ENCODE measurements around the gene ENKD1. TPM values are rescaled to one million over a fixed set of nuclear protein-coding genes. Genes with fewer than 3 reads are reported as not detected.

The ENKD1 gene
- total and polyA plus RNA-seq, 2 experiments from 2014 or later, result 11.6 to 11.8 TPM

DNA sequence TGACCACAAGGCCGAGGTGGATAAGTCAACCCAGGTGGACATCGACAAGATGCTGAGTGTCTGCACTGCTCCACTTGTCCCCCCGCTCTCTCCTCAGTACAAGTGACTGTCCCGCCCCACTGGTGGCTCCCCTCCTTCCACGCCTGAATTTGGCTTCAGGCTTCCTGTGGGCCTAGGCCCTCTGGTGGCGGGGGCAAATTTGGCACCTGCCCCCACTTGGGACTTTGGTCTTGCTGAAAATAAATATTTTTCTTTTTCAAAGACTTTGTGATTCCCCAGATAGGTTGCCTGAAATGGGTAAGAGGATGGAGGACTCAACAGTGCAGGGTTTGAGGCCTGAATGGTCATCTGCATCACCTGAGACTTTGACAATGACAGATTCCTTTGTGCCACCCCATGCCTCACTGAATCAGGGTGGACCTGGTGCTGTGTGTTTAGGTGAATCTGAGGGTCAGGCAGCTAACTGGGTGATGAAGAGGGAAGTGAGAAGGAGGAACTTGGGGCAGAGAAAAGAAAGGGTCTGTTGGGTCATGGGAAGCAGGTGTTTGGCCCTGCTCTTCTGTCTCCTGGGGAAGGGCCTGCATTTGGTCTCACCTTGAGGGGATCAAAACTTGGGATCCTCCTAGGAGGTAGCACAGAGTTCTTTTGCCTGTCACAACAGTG is 2.1 kb upstream of the ENKD1 start:
- H3F3A ChIP-seq (replicated peaks; ENCODE audit: low read depth), result peaks cover 23% of the 10 kb centered on the region
- no peaks in the 10 kb centered on the region for H3K79me2 ChIP-seq (replicated peaks; ENCODE audit: insufficient read depth)
- H3K4me3 ChIP-seq, result no peak overlapping the region
- no peak overlapping the region for H3K27ac Mint-ChIP-seq
- no peaks in the 10 kb centered on the region; the same call in 2 of the 3 replicates for H3K36me3 Mint-ChIP-seq (ENCODE audit: low read depth)
- H3K27me3 Mint-ChIP-seq (ENCODE audit: insufficient read depth, low read depth, poor library complexity), result peaks cover 26% of the 10 kb centered on the region
- peaks cover 8% of the 10 kb centered on the region; the same call in 2 of the 3 replicates for H3K4me1 Mint-ChIP-seq
- H3K9me3 Mint-ChIP-seq, result no peaks in the 10 kb centered on the region
- TF ChIP-seq, protein P1, sequence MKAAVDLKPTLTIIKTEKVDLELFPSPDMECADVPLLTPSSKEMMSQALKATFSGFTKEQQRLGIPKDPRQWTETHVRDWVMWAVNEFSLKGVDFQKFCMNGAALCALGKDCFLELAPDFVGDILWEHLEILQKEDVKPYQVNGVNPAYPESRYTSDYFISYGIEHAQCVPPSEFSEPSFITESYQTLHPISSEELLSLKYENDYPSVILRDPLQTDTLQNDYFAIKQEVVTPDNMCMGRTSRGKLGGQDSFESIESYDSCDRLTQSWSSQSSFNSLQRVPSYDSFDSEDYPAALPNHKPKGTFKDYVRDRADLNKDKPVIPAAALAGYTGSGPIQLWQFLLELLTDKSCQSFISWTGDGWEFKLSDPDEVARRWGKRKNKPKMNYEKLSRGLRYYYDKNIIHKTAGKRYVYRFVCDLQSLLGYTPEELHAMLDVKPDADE (IDR thresholded peaks at IDR 0.05), result no peak
- TF ChIP-seq EZH2phosphoT487 (IDR thresholded peaks at IDR 0.05; ENCODE audit: unreplicated experiment), result no peak
- TF ChIP-seq, protein P2, sequence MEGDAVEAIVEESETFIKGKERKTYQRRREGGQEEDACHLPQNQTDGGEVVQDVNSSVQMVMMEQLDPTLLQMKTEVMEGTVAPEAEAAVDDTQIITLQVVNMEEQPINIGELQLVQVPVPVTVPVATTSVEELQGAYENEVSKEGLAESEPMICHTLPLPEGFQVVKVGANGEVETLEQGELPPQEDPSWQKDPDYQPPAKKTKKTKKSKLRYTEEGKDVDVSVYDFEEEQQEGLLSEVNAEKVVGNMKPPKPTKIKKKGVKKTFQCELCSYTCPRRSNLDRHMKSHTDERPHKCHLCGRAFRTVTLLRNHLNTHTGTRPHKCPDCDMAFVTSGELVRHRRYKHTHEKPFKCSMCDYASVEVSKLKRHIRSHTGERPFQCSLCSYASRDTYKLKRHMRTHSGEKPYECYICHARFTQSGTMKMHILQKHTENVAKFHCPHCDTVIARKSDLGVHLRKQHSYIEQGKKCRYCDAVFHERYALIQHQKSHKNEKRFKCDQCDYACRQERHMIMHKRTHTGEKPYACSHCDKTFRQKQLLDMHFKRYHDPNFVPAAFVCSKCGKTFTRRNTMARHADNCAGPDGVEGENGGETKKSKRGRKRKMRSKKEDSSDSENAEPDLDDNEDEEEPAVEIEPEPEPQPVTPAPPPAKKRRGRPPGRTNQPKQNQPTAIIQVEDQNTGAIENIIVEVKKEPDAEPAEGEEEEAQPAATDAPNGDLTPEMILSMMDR (conservative IDR thresholded peaks at IDR 0.05; ENCODE audit: low read depth in 2 of 2), result peak; percentile 13 to 31; a peak in 2 of 4 replicates
- H3K27me3 ChIP-seq (ENCODE audit: insufficient read depth), result peaks cover 10% of the 10 kb centered on the region
- peaks cover 7% of the 10 kb centered on the region; the same call in 1 of the 2 replicates for H3K4me1 ChIP-seq (ENCODE audit: insufficient read depth)
- H3K4me2 ChIP-seq, result no peak overlapping the region; the same call in 1 of the 2 replicates
- ATAC-seq (no peak), DNase-seq (ENCODE audit: low spot score) (no peak)
- no peaks in the 10 kb centered on the region for H3K9me2 ChIP-seq (ENCODE audit: insufficient read depth)
- no peak overlapping the region for H3K4me3 Mint-ChIP-seq
- H4K20me1 ChIP-seq (replicated peaks; ENCODE audit: insufficient read depth), result no peaks in the 10 kb centered on the region
- H3K36me3 ChIP-seq (ENCODE audit: insufficient read depth), result no peaks in the 10 kb centered on the region
- no peak overlapping the region for H3K27ac ChIP-seq (ENCODE audit: low read depth)
- H2AFZ ChIP-seq, result no peak overlapping the region

DNA sequence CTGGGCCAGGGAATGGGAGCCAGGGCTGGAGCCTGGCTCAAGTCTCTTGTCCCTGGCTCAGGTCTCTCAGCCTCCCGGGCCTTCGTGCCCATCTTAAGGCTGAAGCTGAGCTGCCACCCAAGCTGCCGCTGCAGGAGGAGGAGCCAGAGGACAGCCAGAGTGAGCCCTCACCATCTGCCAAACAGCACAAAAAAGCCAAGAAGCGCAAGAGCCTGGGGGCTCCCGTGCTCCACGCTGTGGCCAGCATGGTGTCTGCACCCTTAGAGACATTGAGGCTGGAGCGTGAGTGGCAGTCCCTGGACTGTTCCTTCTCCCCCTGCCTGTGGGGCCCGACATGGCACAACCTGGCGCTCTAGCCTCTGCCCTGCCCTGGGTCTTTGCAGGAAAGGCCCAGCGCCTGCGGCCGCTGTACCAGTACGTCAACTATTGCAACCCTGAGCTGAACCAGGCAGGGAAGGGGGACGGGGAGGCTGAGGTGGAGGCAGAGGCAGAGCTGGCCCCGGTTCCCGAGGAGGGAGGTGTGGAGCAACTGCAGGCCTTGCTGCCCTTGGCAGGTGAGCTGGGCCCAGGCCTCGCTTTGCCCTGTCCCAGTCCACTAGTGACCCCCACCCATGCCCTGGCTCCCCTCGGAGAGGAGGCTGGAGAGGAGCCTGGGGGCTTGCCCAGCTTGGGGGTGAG is 1.4 kb upstream of the ENKD1 start:
- Histone ChIP-seq H3K4me2 (peak overlapping the region; percentile 93; the same call in 1 of the 2 replicates), H3K4me1 (ENCODE audit: insufficient read depth) (peaks cover 7% of the 10 kb centered on the region; the same call in 1 of the 2 replicates), H3F3A (replicated peaks; ENCODE audit: low read depth) (peaks cover 23% of the 10 kb centered on the region), H3K9me2 (ENCODE audit: insufficient read depth) (no peaks in the 10 kb centered on the region), H3K4me3 (peak overlapping the region; percentile 90; the same call in 1 of the 2 replicates), H4K20me1 (replicated peaks; ENCODE audit: insufficient read depth) (0 out of 2 replicates have a peak, but pooled peaks cover under 1% of the 10 kb centered on the region), H3K27ac (ENCODE audit: low read depth) (no peak overlapping the region), H3K79me2 (replicated peaks; ENCODE audit: insufficient read depth) (no peaks in the 10 kb centered on the region), H3K27me3 (ENCODE audit: insufficient read depth) (peaks cover 10% of the 10 kb centered on the region), H3K36me3 (ENCODE audit: insufficient read depth) (no peaks in the 10 kb centered on the region), H2AFZ (no peak overlapping the region)
- Mint-ChIP-seq H3K36me3 (ENCODE audit: low read depth) (peaks cover 2% of the 10 kb centered on the region), H3K9me3 (no peaks in the 10 kb centered on the region), H3K4me1 (peaks cover 10% of the 10 kb centered on the region), H3K4me3 (0 out of 3 replicates have a peak overlapping the region, but pooled peaks have one; percentile 76), H3K27me3 (ENCODE audit: insufficient read depth, low read depth, poor library complexity) (peaks cover 24% of the 10 kb centered on the region), H3K27ac (no peak overlapping the region)
- DNase-seq (ENCODE audit: low spot score), result peak; percentile 96
- ATAC-seq, result peak; percentile 73
- TF ChIP-seq ZNF331 (CRISPR knock-in tag; IDR thresholded peaks at IDR 0.05; ENCODE audit: low read depth), result no peak
- TF ChIP-seq, protein P3, sequence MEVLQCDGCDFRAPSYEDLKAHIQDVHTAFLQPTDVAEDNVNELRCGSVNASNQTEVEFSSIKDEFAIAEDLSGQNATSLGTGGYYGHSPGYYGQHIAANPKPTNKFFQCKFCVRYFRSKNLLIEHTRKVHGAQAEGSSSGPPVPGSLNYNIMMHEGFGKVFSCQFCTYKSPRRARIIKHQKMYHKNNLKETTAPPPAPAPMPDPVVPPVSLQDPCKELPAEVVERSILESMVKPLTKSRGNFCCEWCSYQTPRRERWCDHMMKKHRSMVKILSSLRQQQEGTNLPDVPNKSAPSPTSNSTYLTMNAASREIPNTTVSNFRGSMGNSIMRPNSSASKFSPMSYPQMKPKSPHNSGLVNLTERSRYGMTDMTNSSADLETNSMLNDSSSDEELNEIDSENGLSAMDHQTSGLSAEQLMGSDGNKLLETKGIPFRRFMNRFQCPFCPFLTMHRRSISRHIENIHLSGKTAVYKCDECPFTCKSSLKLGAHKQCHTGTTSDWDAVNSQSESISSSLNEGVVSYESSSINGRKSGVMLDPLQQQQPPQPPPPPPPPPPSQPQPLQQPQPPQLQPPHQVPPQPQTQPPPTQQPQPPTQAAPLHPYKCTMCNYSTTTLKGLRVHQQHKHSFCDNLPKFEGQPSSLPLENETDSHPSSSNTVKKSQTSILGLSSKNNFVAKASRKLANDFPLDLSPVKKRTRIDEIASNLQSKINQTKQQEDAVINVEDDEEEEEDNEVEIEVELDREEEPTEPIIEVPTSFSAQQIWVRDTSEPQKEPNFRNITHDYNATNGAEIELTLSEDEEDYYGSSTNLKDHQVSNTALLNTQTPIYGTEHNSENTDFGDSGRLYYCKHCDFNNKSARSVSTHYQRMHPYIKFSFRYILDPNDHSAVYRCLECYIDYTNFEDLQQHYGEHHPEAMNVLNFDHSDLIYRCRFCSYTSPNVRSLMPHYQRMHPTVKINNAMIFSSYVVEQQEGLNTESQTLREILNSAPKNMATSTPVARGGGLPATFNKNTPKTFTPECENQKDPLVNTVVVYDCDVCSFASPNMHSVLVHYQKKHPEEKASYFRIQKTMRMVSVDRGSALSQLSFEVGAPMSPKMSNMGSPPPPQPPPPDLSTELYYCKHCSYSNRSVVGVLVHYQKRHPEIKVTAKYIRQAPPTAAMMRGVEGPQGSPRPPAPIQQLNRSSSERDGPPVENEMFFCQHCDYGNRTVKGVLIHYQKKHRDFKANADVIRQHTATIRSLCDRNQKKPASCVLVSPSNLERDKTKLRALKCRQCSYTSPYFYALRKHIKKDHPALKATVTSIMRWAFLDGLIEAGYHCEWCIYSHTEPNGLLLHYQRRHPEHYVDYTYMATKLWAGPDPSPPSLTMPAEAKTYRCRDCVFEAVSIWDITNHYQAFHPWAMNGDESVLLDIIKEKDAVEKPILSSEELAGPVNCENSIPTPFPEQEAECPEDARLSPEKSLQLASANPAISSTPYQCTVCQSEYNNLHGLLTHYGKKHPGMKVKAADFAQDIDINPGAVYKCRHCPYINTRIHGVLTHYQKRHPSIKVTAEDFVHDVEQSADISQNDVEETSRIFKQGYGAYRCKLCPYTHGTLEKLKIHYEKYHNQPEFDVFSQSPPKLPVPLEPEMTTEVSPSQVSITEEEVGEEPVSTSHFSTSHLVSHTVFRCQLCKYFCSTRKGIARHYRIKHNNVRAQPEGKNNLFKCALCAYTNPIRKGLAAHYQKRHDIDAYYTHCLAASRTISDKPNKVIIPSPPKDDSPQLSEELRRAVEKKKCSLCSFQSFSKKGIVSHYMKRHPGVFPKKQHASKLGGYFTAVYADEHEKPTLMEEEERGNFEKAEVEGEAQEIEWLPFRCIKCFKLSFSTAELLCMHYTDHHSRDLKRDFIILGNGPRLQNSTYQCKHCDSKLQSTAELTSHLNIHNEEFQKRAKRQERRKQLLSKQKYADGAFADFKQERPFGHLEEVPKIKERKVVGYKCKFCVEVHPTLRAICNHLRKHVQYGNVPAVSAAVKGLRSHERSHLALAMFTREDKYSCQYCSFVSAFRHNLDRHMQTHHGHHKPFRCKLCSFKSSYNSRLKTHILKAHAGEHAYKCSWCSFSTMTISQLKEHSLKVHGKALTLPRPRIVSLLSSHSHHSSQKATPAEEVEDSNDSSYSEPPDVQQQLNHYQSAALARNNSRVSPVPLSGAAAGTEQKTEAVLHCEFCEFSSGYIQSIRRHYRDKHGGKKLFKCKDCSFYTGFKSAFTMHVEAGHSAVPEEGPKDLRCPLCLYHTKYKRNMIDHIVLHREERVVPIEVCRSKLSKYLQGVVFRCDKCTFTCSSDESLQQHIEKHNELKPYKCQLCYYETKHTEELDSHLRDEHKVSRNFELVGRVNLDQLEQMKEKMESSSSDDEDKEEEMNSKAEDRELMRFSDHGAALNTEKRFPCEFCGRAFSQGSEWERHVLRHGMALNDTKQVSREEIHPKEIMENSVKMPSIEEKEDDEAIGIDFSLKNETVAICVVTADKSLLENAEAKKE (CRISPR knock-in tag; IDR thresholded peaks at IDR 0.05), result no peak
- TF ChIP-seq, protein P2 (conservative IDR thresholded peaks at IDR 0.05; ENCODE audit: low read depth in 2 of 2), result peak; percentile 61 to 89
- no peak for TF ChIP-seq NANOG (IDR thresholded peaks at IDR 0.05; ENCODE audit: borderline replicate concordance)

Data from GM23338 (cell line).